ENCODE data around the gene NALCN.

DNA sequence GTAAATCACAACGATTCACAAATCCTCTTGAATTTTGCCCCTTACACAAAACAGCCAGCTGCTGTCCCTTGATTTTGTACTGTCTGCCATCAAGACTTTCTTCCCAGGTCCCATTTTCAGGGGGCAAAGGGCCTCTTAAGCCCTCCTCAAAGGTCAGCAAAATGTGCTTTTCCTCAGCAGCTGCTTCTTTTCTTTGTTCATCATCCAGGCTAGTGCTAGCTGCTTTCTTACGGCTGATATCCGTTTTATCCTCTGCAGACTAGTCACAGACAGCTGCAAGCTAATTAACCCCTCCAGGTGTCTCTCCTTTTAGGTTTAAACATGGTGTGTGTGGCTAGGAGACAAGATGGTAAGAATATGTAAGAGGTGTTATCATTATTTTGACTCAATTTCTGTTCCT, 90.9 kb downstream of the NALCN start:
- TF ChIP-seq MXI1 (IDR thresholded peaks at IDR 0.05; ENCODE audit: low read depth, low read length) (no peak), JUND (IDR thresholded peaks at IDR 0.05; ENCODE audit: low read depth, low read length) (no peak), NKRF (conservative IDR thresholded peaks at IDR 0.05) (no peak), ZNF207 (IDR thresholded peaks at IDR 0.05; ENCODE audit: borderline replicate concordance) (no peak), RCOR1 (conservative IDR thresholded peaks at IDR 0.05; ENCODE audit: low read depth, low read length) (no peak), CEBPB (IDR thresholded peaks at IDR 0.05; ENCODE audit: borderline replicate concordance in 1 of 2, low read depth in 2 of 2, low read length in 2 of 2) (no peak), TAF1 (IDR thresholded peaks at IDR 0.05; ENCODE audit: borderline replicate concordance, low read depth, low read length) (no peak)
- TF ChIP-seq, protein P1, sequence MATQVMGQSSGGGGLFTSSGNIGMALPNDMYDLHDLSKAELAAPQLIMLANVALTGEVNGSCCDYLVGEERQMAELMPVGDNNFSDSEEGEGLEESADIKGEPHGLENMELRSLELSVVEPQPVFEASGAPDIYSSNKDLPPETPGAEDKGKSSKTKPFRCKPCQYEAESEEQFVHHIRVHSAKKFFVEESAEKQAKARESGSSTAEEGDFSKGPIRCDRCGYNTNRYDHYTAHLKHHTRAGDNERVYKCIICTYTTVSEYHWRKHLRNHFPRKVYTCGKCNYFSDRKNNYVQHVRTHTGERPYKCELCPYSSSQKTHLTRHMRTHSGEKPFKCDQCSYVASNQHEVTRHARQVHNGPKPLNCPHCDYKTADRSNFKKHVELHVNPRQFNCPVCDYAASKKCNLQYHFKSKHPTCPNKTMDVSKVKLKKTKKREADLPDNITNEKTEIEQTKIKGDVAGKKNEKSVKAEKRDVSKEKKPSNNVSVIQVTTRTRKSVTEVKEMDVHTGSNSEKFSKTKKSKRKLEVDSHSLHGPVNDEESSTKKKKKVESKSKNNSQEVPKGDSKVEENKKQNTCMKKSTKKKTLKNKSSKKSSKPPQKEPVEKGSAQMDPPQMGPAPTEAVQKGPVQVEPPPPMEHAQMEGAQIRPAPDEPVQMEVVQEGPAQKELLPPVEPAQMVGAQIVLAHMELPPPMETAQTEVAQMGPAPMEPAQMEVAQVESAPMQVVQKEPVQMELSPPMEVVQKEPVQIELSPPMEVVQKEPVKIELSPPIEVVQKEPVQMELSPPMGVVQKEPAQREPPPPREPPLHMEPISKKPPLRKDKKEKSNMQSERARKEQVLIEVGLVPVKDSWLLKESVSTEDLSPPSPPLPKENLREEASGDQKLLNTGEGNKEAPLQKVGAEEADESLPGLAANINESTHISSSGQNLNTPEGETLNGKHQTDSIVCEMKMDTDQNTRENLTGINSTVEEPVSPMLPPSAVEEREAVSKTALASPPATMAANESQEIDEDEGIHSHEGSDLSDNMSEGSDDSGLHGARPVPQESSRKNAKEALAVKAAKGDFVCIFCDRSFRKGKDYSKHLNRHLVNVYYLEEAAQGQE (IDR thresholded peaks at IDR 0.05; ENCODE audit: low read depth, low read length), result no peak
- TF ChIP-seq, protein P2, sequence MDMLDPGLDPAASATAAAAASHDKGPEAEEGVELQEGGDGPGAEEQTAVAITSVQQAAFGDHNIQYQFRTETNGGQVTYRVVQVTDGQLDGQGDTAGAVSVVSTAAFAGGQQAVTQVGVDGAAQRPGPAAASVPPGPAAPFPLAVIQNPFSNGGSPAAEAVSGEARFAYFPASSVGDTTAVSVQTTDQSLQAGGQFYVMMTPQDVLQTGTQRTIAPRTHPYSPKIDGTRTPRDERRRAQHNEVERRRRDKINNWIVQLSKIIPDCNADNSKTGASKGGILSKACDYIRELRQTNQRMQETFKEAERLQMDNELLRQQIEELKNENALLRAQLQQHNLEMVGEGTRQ (IDR thresholded peaks at IDR 0.05; ENCODE audit: borderline replicate concordance, low read depth, low read length), result no peak
- TF ChIP-seq, protein P3, sequence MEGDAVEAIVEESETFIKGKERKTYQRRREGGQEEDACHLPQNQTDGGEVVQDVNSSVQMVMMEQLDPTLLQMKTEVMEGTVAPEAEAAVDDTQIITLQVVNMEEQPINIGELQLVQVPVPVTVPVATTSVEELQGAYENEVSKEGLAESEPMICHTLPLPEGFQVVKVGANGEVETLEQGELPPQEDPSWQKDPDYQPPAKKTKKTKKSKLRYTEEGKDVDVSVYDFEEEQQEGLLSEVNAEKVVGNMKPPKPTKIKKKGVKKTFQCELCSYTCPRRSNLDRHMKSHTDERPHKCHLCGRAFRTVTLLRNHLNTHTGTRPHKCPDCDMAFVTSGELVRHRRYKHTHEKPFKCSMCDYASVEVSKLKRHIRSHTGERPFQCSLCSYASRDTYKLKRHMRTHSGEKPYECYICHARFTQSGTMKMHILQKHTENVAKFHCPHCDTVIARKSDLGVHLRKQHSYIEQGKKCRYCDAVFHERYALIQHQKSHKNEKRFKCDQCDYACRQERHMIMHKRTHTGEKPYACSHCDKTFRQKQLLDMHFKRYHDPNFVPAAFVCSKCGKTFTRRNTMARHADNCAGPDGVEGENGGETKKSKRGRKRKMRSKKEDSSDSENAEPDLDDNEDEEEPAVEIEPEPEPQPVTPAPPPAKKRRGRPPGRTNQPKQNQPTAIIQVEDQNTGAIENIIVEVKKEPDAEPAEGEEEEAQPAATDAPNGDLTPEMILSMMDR (IDR thresholded peaks at IDR 0.05 in 2 of 3, conservative IDR thresholded peaks at IDR 0.05 in 1 of 3; ENCODE audit: control insufficient read depth in 2 of 3, extremely low read depth in 1 of 3, insufficient read depth in 1 of 3, low read depth in 3 of 3, low read length in 3 of 3), result no peak
